Upper lobe of left lung (tissue), 6 donors: Measurements from ENCODE around the gene PHAF1. TPM values are rescaled to one million over a fixed set of nuclear protein-coding genes. Genes with fewer than 3 reads are reported as not detected.

Source experiments
- ATAC-seq, 2 donors: fragments of 200-7000 bp; cut with Tn5 transposase; one replicate each; pipeline ENCODE4 v1.9.1; 2022; ENCODE audit warnings: mild to moderate bottlenecking in 2 of 2, moderate library complexity in 2 of 2; ENCODE audit not compliant: low FRiP score in 2 of 2
- DNase-seq, 2 donors: peaks; one replicate each; pipeline ENCODE4 v3.0.0-alpha.2; 2019 to 2020
- H3K27ac ChIP-seq, 4 donors: fragments of 200-600 bp; sonication (generic); one replicate each; pipeline ENCODE4 v1.5.1; 2016 to 2019
- H3K27me3 ChIP-seq, 4 donors: fragments of 200-600 bp; sonication (generic); one replicate each; pipeline ENCODE4 v1.5.1; 2017 to 2019
- H3K36me3 ChIP-seq, 4 donors: fragments of 200-600 bp; sonication (generic); one replicate each; pipeline ENCODE4 v1.5.1; 2016 to 2019
- H3K4me1 ChIP-seq, 4 donors: fragments of 200-600 bp; sonication (generic); one replicate each; pipeline ENCODE4 v1.5.1; 2018 to 2019
- H3K4me3 ChIP-seq, 4 donors: fragments of 200-600 bp; sonication (generic); one replicate each; pipeline ENCODE4 v1.5.1; 2017 to 2019; ENCODE audit warnings: mild to moderate bottlenecking in 2 of 4, moderate library complexity in 1 of 4
- H3K9me3 ChIP-seq, 4 donors: fragments of 200-600 bp; sonication (generic); one replicate each; pipeline ENCODE4 v1.5.1; 2018 to 2019
- CTCF ChIP-seq, 6 experiments: fragments of 450-650 bp in 4 of 6; fragments of 200-600 bp in 2 of 6; sonication (generic) in 2 of 6; IDR thresholded peaks; one replicate each; pipeline ENCODE4 v1.5.1; 2016 to 2019; ENCODE audit warnings: antibody characterized with exemption in 6 of 6
- EP300 ChIP-seq, 4 donors: sonication (generic); formaldehyde crosslinking; IDR thresholded peaks; one replicate each; pipeline ENCODE4 v1.5.1; 2017; ENCODE audit warnings: antibody characterized with exemption in 4 of 4, control low read depth in 2 of 4
- POLR2A ChIP-seq, 4 donors: fragments of 450-650 bp; IDR thresholded peaks; one replicate each; pipeline ENCODE4 v1.5.1; 2016 to 2017; ENCODE audit warnings: antibody characterized with exemption in 4 of 4, mild to moderate bottlenecking in 2 of 4
- POLR2AphosphoS5 ChIP-seq, 2 donors: sonication (generic); formaldehyde crosslinking; IDR thresholded peaks; one replicate each; pipeline ENCODE4 v1.5.1; 2017; ENCODE audit warnings: antibody characterized with exemption in 2 of 2
- WGBS, 2 donors: methylation state at CpG; one replicate each; pipeline ENCODE4 v1.1.5; 2017 to 2018; 5-methylcytosine and 5-hydroxymethylcytosine counted together
- total RNA-seq, 6 donors: library from RNA; depleted of rRNA in 4 of 6; stranded (reverse); fragments of >200 nt in 4 of 6; gene quantifications; one replicate each; pipeline versions ENCODE4 v1.1.0 to v1.2.1, GENCODE V29; 2016 to 2021
- donor health status: DM: no; HTN: no; CAD: no; lungs with moderate emphysema.
- donor health status: DM: no; HTN: yes; CAD: no; lungs with severe emphysema.

The PHAF1 gene
- total RNA-seq, 6 donors from 2014 or later, result 16.0 to 32.3 (median 21.9) TPM

- ATAC-seq, result peak; percentile 90 to 97
- Histone ChIP-seq H3K27me3 (no peaks in the 10 kb centered on the region), H3K36me3 (peaks cover 18 to 41% (median 34%) of the 10 kb centered on the region in 4 donors), H3K9me3 (no peaks in the 10 kb centered on the region), H3K27ac (peak within 1 kb of the TSS; percentile 79 to 89 (median 84)), H3K4me1 (peaks cover 23 to 46% (median 29%) of the 10 kb centered on the region in 4 donors), H3K4me3 (peak within 1 kb of the TSS; percentile 92 to 99 (median 98))
- TF ChIP-seq POLR2A (IDR thresholded peaks at IDR 0.05), result peak in 3 of 4 donors; percentile 41 to 87 (median 48)
- peak; percentile 96 to 98 for TF ChIP-seq POLR2AphosphoS5 (IDR thresholded peaks at IDR 0.05)
- TF ChIP-seq CTCF (IDR thresholded peaks at IDR 0.05), result peak in 4 of 6 experiments; percentile 12 to 44 (median 22)
- TF ChIP-seq EP300 (IDR thresholded peaks at IDR 0.05), result peak in 1 of 4 donors; percentile 57
- peak; percentile 95 to 97 for DNase-seq
- WGBS, 2 donors, result 0 to 1% methylated on average over 9 to 52 of the region's 54 CpGs
These were observed 82.4 kb downstream of the PHAF1 start, which contains the start of gene E2F4 for GRCh38 chr16:67191995-67192681. E2F4 (plus strand) TSS chr16:67192155; CDS start chr16:67192228, 73 bp downstream.

- Histone ChIP-seq H3K27ac (peak overlapping the region; percentile 79 to 89 (median 84)), H3K4me1 (peaks cover 23 to 50% (median 31%) of the 10 kb centered on the region in 4 donors), H3K9me3 (no peaks in the 10 kb centered on the region), H3K27me3 (no peaks in the 10 kb centered on the region), H3K36me3 (peaks cover 18 to 49% (median 41%) of the 10 kb centered on the region in 4 donors), H3K4me3 (peak overlapping the region; percentile 92 to 99 (median 98))
- ATAC-seq (no peak), DNase-seq (no peak)
- TF ChIP-seq POLR2A (IDR thresholded peaks at IDR 0.05), result no peak
- TF ChIP-seq CTCF (IDR thresholded peaks at IDR 0.05), result no peak
- no peak for TF ChIP-seq EP300 (IDR thresholded peaks at IDR 0.05)
- TF ChIP-seq POLR2AphosphoS5 (IDR thresholded peaks at IDR 0.05), result no peak
- WGBS, 2 donors, result 28 to 31% methylated on average over 11 to 17 of the region's 17 CpGs
These were observed 83.1 kb downstream of the PHAF1 start for GRCh38 chr16:67192781-67193361.

- H3K36me3 ChIP-seq, result peaks cover 18 to 54% (median 47%) of the 10 kb centered on the region in 4 donors
- TF ChIP-seq EP300 (IDR thresholded peaks at IDR 0.05), result no peak
- no peaks in the 10 kb centered on the region for H3K9me3 ChIP-seq
- peaks cover 30 to 56% (median 38%) of the 10 kb centered on the region in 4 donors for H3K4me1 ChIP-seq
- no peak for ATAC-seq
- H3K27ac ChIP-seq, result peak overlapping the region in 3 of 4 donors; percentile 81 to 89 (median 88)
- H3K27me3 ChIP-seq, result no peaks in the 10 kb centered on the region
- peak overlapping the region in 2 of 4 donors; percentile 92 to 98 for H3K4me3 ChIP-seq
- DNase-seq, result no peak
These were observed 83.8 kb downstream of the PHAF1 start for GRCh38 chr16:67193536-67193935.

- ATAC-seq (no peak), DNase-seq (no peak)
- Histone ChIP-seq H3K36me3 (peaks cover 18 to 60% (median 52%) of the 10 kb centered on the region in 4 donors), H3K9me3 (no peaks in the 10 kb centered on the region), H3K27me3 (no peaks in the 10 kb centered on the region), H3K4me1 (peaks cover 33 to 59% (median 43%) of the 10 kb centered on the region in 4 donors), H3K27ac (peak overlapping the region in 1 of 4 donors; percentile 21), H3K4me3 (no peak overlapping the region)
- 88 to 95% methylated on average over 5 to 6 of the region's 6 CpGs for WGBS, 2 donors
- no peak for TF ChIP-seq CTCF (IDR thresholded peaks at IDR 0.05)
- no peak for TF ChIP-seq EP300 (IDR thresholded peaks at IDR 0.05)
- no peak for TF ChIP-seq POLR2AphosphoS5 (IDR thresholded peaks at IDR 0.05)
- no peak for TF ChIP-seq POLR2A (IDR thresholded peaks at IDR 0.05)
These were observed 84.5 kb downstream of the PHAF1 start for GRCh38 chr16:67194260-67194659.

- Histone ChIP-seq H3K4me3 (no peak overlapping the region), H3K27me3 (no peaks in the 10 kb centered on the region), H3K9me3 (no peaks in the 10 kb centered on the region), H3K27ac (no peak overlapping the region), H3K4me1 (peaks cover 37 to 69% (median 43%) of the 10 kb centered on the region in 4 donors), H3K36me3 (peaks cover 18 to 74% (median 62%) of the 10 kb centered on the region in 4 donors)
- no peak for TF ChIP-seq POLR2AphosphoS5 (IDR thresholded peaks at IDR 0.05)
- TF ChIP-seq EP300 (IDR thresholded peaks at IDR 0.05), result no peak
- no peak for TF ChIP-seq POLR2A (IDR thresholded peaks at IDR 0.05)
- no peak for TF ChIP-seq CTCF (IDR thresholded peaks at IDR 0.05)
- no peak for DNase-seq
- ATAC-seq, result no peak
- WGBS, 2 donors, result 80 to 89% methylated on average over 4 to 5 of the region's 5 CpGs
These were observed 85.9 kb downstream of the PHAF1 start for GRCh38 chr16:67195676-67196075.
